ENCODE measurements around the gene EPB41L1.

DNA sequence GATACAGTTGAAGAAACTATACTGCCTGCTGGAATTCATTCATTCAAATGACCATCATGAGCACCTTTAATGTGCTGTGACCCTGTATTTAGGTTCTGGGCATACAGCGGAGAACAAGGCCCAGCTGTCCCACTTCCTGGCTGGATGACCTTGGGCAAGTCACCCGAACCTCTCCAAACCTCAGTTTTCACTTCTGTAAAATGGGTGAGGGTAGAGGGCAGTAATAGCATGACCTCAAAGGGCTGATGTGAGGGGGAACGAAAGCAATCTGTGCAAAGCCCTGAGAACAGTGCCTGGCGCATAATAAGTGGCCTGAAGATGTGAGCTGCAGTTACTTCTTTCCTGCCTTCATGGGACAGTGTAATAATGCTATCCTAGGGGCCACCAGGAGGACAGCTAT lies 61.2 kb downstream of the EPB41L1 start:
- TF ChIP-seq, protein P1, sequence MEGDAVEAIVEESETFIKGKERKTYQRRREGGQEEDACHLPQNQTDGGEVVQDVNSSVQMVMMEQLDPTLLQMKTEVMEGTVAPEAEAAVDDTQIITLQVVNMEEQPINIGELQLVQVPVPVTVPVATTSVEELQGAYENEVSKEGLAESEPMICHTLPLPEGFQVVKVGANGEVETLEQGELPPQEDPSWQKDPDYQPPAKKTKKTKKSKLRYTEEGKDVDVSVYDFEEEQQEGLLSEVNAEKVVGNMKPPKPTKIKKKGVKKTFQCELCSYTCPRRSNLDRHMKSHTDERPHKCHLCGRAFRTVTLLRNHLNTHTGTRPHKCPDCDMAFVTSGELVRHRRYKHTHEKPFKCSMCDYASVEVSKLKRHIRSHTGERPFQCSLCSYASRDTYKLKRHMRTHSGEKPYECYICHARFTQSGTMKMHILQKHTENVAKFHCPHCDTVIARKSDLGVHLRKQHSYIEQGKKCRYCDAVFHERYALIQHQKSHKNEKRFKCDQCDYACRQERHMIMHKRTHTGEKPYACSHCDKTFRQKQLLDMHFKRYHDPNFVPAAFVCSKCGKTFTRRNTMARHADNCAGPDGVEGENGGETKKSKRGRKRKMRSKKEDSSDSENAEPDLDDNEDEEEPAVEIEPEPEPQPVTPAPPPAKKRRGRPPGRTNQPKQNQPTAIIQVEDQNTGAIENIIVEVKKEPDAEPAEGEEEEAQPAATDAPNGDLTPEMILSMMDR (conservative IDR thresholded peaks at IDR 0.05; ENCODE audit: low read depth in 2 of 2), result no peak
- TF ChIP-seq STAT1 (IDR thresholded peaks at IDR 0.05; ENCODE audit: unreplicated experiment) (no peak), POLR2AphosphoS5 (IDR thresholded peaks at IDR 0.05; ENCODE audit: low read depth) (no peak), EZH2phosphoT487 (IDR thresholded peaks at IDR 0.05; ENCODE audit: unreplicated experiment) (no peak), EZH2 (IDR thresholded peaks at IDR 0.05; ENCODE audit: low read depth, unreplicated experiment) (no peak), JUNB (IDR thresholded peaks at IDR 0.05; ENCODE audit: unreplicated experiment) (no peak), CREB1 (CRISPR knock-in tag; IDR thresholded peaks at IDR 0.05; ENCODE audit: low read depth) (no peak)
- TF ChIP-seq, protein P2, sequence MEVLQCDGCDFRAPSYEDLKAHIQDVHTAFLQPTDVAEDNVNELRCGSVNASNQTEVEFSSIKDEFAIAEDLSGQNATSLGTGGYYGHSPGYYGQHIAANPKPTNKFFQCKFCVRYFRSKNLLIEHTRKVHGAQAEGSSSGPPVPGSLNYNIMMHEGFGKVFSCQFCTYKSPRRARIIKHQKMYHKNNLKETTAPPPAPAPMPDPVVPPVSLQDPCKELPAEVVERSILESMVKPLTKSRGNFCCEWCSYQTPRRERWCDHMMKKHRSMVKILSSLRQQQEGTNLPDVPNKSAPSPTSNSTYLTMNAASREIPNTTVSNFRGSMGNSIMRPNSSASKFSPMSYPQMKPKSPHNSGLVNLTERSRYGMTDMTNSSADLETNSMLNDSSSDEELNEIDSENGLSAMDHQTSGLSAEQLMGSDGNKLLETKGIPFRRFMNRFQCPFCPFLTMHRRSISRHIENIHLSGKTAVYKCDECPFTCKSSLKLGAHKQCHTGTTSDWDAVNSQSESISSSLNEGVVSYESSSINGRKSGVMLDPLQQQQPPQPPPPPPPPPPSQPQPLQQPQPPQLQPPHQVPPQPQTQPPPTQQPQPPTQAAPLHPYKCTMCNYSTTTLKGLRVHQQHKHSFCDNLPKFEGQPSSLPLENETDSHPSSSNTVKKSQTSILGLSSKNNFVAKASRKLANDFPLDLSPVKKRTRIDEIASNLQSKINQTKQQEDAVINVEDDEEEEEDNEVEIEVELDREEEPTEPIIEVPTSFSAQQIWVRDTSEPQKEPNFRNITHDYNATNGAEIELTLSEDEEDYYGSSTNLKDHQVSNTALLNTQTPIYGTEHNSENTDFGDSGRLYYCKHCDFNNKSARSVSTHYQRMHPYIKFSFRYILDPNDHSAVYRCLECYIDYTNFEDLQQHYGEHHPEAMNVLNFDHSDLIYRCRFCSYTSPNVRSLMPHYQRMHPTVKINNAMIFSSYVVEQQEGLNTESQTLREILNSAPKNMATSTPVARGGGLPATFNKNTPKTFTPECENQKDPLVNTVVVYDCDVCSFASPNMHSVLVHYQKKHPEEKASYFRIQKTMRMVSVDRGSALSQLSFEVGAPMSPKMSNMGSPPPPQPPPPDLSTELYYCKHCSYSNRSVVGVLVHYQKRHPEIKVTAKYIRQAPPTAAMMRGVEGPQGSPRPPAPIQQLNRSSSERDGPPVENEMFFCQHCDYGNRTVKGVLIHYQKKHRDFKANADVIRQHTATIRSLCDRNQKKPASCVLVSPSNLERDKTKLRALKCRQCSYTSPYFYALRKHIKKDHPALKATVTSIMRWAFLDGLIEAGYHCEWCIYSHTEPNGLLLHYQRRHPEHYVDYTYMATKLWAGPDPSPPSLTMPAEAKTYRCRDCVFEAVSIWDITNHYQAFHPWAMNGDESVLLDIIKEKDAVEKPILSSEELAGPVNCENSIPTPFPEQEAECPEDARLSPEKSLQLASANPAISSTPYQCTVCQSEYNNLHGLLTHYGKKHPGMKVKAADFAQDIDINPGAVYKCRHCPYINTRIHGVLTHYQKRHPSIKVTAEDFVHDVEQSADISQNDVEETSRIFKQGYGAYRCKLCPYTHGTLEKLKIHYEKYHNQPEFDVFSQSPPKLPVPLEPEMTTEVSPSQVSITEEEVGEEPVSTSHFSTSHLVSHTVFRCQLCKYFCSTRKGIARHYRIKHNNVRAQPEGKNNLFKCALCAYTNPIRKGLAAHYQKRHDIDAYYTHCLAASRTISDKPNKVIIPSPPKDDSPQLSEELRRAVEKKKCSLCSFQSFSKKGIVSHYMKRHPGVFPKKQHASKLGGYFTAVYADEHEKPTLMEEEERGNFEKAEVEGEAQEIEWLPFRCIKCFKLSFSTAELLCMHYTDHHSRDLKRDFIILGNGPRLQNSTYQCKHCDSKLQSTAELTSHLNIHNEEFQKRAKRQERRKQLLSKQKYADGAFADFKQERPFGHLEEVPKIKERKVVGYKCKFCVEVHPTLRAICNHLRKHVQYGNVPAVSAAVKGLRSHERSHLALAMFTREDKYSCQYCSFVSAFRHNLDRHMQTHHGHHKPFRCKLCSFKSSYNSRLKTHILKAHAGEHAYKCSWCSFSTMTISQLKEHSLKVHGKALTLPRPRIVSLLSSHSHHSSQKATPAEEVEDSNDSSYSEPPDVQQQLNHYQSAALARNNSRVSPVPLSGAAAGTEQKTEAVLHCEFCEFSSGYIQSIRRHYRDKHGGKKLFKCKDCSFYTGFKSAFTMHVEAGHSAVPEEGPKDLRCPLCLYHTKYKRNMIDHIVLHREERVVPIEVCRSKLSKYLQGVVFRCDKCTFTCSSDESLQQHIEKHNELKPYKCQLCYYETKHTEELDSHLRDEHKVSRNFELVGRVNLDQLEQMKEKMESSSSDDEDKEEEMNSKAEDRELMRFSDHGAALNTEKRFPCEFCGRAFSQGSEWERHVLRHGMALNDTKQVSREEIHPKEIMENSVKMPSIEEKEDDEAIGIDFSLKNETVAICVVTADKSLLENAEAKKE (CRISPR knock-in tag; IDR thresholded peaks at IDR 0.05), result no peak
- TF ChIP-seq, protein P3, sequence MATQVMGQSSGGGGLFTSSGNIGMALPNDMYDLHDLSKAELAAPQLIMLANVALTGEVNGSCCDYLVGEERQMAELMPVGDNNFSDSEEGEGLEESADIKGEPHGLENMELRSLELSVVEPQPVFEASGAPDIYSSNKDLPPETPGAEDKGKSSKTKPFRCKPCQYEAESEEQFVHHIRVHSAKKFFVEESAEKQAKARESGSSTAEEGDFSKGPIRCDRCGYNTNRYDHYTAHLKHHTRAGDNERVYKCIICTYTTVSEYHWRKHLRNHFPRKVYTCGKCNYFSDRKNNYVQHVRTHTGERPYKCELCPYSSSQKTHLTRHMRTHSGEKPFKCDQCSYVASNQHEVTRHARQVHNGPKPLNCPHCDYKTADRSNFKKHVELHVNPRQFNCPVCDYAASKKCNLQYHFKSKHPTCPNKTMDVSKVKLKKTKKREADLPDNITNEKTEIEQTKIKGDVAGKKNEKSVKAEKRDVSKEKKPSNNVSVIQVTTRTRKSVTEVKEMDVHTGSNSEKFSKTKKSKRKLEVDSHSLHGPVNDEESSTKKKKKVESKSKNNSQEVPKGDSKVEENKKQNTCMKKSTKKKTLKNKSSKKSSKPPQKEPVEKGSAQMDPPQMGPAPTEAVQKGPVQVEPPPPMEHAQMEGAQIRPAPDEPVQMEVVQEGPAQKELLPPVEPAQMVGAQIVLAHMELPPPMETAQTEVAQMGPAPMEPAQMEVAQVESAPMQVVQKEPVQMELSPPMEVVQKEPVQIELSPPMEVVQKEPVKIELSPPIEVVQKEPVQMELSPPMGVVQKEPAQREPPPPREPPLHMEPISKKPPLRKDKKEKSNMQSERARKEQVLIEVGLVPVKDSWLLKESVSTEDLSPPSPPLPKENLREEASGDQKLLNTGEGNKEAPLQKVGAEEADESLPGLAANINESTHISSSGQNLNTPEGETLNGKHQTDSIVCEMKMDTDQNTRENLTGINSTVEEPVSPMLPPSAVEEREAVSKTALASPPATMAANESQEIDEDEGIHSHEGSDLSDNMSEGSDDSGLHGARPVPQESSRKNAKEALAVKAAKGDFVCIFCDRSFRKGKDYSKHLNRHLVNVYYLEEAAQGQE (IDR thresholded peaks at IDR 0.05; ENCODE audit: unreplicated experiment), result no peak
